Activated CD4-positive, alpha-beta T cell treated with anti-CD3 and anti-CD28 coated beads, Interleukin-2, Interleukin-4, amounts not matched to agents 100 ng/mL and 50 ng/mL, durations not matched to agents 16 hours and 8 hours (primary cell): Measurements from ENCODE around the gene CFL1.
"Not testable (repeated sequence)": the region's sequence is repeated elsewhere in the genome, so short reads cannot be mapped to it uniquely, and the experiment has no call there.

Source experiments
- DNase-seq: peaks from one replicate; pipeline ENCODE4 v3.0.0-alpha.2; 2020; ENCODE audit warnings: low spot score

CFL1 gene

DNA sequence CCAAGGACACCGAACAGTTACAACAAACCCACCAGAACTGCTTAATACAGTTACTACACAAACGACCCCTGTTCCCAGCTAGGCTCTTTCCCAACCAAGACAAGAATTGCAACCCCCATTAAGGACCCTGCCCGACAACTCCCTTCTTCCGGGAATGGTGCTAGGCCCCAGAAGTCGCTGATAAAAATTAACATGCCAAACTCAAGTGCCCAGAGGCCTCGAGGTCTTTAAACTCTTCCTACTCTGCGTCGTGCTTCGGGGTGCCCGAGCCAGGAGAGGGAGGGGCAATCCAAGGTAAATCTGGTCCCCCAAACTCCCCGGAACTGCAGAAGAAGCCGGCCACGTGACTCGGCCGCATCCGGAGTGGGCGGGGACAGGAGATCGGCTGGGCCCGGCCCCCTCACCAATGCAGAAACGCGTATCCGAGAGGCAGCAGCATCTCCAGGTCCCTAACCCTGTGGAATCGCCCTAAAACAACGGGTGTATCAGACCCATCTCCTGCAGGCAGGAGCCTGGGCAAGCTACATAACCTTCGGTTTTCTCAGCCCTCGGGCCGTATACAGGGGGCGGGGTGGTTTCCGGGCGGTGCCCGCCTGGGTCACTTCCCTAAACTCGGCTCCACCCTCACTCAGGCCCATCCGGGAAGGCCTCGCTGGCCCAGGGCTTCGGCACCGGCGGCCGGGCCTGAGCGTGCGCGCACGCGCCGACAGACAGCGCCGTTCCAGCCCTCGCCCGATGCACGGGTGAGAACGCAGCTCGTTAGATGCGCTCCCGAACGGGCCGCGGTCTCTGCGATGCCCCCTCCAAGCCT lies 1.1 kb downstream of the CFL1 start:
- peak; percentile 82 for DNase-seq

DNA sequence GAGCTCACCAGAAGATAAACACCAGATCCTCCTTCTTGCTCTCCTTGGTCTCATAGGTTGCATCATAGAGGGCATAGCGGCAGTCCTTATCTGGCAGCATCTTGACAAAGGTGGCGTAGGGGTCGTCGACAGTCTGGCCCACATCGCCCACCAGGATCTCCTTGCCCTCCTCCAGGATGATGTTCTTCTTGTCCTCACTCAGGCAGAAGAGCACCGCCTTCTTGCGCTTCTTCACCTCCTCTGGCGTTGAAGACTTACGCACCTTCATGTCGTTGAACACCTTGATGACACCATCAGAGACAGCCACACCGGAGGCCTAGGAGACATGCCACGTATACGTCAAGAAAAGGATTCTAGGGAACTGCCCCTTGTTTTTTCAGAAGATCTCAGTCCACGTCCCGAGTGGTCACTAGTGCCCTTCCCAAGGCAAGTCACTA lies 2.0 kb downstream of the CFL1 start:
- DNase-seq, result no peak

DNA sequence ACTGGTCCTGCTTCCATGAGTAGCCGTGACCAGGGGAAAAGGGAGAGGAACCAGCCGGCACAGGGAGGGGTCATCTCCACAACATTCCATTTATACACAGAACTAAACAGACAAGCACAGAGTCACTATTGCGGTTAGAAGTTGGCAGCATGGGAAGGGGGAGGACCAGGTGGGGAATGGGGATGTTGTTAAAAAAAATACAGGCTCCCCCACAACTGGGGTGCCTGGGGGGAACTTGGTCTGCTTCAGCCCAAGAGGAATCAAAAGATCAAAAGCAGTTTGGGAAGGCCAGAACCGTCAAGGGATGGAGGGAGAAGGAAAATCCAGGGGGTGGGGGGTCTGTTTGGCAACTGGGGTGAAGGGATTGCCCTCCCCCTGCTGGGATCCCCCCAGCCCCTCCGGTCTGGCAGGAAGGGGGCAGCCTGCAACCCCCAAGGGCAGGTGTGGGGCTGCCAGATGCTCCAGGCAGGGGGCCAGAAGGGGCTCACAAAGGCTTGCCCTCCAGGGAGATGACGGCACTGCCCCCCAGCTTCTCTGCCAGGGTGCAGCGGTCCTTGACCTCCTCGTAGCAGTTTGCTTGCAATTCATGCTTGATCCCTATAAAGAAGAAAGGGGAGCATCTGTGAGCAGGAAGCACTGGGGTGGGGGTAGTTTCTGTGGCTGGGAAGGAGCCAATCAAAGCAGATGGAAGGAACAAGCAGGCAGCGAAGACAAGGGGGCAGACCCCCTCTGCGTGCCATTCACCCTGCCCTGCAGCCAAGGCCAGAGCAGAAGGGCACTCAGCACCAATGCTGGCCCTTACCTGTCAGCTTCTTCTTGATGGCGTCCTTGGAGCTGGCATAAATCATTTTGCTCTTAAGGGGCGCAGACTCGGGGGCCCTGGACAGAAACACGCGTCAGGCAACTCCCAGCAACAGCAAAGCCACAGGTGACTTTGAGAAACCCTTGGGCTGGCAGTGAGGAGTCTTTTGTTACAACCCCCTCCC lies 2.8 kb downstream of the CFL1 start:
- no peak for DNase-seq

DNA sequence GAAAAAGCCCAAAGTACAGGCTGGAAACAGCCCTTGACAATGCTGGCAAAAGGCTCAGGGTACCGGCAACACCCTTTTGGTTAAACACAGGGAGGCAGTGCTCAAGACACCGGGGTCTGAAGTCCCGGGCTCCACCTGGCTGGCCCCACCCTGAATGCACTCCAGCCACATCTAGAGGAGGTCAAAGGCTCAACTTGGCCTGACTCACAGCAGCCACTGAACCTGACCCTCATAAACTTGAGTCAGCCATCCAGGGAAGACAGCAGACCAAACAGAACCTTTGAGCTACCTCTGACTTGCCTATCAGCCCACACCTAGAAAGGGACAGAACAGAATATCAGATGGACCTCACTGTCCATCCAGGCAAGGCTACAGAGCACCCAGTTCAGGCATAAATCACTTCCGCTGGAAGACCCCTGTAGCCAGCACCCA lies 3.8 kb downstream of the CFL1 start:
- DNase-seq, result no peak

DNA sequence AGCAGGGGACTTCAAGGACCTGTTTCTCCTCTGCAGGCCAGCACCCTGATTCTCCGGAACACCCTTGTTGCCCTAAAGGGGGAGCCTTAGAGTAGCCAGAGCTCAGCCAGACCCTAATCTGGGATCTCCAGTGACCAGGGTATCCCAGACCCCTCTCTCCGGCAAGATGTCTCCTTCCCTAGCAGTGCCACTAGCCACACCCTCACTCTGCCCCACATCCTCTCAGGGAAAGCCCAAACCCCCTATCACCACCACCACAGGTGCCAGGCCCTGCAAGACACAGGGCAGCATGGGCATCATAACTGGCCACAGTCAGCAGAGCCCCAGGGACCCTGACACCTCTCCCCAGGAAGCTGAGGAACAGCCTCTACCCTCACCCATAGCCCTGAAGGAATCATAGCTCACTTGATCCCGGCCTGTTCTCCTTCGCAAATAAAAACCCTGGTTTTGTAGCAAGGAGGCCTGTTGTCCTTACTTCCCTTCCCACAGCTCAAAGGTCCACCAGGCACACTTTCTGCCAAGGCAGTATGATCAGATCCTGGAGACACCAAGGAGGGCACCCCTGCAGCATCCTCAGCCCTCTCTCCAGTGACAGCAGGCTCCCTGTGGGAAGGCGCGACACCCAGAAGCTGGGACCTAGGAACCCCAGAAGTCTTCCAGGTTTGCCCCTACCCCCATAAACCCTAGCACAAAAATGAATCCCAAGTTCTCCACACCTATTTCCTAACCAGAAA lies 4.6 kb downstream of the CFL1 start:
- DNase-seq, result no peak

DNA sequence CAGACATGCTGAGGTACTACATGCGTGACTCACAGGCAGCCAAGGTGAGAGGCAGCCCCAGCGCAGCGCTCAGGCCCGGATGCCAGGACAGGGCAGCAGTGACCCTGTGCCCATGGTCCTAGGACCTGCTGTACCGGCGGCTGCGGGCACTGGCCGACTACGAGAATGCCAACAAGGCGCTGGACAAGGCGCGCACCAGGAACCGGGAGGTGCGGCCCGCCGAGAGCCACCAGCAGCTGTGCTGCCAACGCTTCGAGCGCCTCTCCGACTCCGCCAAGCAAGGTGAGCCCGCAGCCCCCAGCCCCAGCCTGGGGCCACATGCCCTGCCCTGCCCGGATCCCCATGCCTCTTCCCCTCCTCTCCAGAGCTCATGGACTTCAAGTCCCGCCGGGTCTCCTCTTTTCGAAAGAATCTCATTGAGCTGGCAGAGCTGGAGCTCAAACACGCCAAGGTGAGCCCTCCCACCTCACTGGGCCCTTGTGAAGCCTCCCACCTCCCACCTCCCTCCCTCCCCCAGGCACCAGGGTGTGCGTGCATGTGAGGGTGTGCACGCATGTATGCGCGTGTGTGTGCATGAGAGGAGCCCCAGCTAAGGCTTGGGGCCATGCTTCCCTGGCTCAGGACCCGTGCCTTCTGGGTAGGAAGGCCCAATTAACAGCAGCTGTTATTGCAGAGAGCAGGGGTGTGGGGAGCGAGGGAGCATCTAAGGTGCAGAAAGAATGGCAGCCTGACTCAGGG lies 5.3 kb downstream of the CFL1 start:
- DNase-seq, result no peak

DNA sequence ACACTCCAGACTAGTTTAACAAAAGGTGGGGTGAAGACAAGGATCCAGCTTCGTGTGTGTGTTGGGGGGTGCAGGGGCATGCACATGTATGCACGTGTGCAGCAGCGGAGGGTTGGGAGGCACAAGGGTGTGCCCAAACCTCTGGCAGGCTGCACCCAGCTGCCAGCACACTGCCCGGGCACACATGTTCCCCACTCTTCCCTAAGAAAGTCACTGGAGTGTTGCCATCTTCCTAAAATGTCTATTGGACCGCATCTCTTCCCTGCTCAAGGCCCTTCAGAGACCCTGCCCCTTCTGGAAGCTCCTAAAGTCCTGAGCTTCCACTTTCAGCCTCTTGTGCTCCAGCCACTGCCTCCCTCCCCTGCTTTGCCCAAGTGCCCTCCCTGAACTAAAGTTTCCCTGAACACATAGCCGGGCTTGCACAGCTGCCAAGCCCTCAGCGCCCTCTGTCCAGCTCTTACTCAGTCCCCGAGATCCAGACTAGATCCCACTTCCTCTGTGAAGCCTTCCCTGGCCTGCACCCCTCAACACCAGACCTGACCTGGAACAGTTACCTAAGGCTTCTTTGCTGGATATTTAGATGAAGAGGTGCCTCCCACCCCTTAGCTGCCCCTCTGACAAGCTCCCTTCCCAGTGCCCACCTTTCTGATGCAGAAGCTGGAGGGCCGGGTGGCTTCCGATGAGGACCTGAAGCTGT lies 6.0 kb downstream of the CFL1 start:
- DNase-seq, result no peak

DNA sequence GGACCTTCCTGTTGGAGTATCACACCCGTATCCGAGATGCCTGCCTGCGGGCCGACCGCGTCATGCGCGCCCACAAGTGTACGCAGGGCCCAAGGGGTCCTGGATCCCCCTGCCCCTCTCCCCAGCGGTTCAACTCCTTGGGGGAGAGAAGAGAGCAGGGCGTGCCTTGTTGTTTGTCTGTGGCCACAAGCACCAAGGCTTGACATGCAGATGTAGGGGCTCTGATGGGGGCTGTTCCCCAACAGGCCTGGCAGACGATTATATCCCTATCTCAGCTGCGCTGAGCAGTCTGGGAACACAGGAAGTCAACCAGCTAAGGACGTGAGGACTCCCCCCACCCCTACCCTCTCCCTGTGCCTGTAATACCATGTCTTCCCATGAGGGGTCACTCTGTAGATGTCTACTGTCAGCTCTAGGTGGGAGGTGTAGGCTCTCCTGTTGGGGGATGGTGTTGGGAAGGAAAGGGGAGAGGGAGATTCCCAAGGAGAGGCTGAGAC lies 6.8 kb downstream of the CFL1 start:
- DNase-seq, result no peak

DNA sequence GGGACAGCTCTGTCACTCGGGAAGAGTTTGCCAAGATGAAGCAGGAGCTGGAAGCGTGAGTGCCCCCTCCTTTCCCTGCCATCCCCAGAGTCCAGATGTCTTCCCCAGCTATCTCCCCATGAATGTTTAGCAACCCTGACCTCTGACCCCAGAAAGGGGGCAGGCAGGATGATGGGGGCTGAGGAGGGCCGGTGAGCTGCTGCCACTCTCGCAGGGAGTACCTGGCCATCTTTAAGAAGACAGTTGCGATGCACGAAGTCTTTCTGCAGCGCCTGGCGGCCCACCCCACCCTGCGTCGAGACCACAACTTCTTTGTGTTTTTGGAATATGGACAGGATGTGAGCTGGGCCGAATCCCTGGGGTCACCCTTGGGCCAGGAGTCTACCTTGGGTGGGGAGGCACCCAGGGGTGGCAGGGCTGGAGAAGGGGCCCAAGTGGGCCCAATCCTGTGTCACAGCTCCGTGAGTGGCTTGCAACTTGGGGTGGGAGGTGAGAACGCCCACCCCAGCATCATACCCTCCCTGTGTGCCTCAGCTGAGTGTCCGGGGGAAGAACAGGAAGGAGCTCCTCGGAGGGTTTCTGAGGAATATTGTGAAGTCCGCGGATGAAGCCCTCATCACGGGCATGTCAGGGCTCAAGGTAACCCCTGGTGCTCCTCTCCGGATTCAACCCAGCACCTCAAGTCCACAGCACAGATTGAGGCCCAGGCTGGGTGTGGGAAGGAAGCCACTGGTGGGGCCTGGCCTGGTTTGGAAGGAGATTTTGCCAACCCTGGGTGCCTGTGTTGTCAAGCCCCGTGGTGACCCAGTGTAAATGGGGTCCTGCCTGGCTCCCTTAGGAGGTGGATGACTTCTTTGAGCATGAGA lies 7.5 kb downstream of the CFL1 start:
- DNase-seq, result no peak

DNA sequence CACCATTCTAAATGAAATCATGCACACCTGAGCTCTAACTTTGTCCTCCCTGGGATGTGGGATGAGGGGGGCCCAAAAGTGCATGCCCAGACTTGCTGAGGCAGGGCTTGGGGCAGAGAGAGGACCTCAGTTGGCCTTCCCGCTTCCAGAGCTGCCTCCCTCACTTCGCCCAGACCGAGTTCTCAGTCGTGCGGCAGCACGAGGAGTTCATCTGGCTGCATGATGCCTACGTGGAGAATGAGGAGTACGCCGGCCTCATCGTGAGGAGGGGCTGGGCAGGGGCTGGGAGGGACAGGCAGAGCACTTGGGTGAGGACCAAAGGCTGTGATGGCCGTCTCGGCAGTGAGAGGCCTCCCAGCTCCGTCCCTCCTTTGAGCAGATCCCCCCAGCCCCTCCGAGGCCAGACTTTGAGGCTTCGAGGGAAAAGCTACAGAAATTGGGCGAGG lies 8.2 kb downstream of the CFL1 start:
- no peak for DNase-seq

DNA sequence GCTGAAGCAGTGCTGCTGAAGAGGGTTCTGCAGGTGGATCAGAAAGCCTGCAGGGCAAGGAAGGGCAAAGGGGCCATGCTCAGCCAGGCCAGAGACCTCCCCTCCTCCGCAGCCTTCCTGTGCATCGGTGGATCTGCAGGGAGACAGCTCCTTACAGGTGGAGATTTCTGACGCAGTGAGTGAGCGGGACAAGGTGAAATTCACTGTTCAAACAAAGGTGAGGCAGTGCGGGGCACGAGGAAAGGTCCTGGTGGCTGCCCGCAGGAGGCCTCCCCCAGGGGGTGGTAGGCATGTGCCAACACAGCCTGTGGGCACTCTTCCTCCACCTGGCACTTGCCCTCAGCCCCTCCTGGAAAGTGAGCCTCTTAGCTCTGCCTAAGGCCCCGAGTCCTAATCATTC lies 8.6 kb downstream of the CFL1 start:
- DNase-seq, result no peak

DNA sequence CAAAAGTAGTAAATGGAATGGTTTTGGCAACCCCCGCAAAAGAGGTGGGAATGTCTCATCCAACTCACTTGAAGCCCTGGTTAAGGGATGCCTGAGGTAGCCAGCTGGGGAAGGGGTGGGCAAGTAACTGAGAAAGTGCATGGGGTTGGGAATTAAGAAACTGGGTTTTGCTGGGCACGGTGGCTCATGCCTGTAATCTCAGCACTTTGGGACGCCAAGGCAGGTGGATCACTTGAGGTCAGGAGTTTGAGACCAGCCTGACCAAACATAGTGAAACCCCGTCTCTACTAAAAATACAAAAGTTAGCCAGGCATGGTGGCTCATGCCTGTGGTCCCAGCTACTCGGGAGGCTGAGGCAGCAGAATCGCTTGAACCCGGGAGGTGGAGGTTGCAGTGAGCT lies 9.3 kb downstream of the CFL1 start:
- DNase-seq, result not testable (repeated sequence)

DNA sequence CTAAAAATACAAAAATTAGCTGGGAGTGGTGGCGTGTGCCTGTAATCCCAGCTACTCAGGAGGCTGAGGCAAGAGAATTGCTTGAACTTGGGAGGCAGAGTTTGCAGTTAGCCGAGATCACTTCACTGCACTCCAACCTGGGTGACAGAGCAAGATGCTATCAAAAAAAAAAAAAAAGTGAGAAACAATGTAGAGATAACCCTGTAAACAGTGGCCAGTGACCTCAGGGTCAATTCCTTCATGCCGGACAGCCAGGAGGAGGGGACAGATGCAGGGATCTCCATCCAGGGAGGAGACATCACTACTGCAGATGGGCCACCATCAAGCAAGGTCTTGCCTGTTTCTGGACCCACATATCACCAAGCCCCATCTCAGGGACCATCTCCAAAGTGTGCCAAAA lies 10.2 kb downstream of the CFL1 start:
- DNase-seq, result no peak

DNA sequence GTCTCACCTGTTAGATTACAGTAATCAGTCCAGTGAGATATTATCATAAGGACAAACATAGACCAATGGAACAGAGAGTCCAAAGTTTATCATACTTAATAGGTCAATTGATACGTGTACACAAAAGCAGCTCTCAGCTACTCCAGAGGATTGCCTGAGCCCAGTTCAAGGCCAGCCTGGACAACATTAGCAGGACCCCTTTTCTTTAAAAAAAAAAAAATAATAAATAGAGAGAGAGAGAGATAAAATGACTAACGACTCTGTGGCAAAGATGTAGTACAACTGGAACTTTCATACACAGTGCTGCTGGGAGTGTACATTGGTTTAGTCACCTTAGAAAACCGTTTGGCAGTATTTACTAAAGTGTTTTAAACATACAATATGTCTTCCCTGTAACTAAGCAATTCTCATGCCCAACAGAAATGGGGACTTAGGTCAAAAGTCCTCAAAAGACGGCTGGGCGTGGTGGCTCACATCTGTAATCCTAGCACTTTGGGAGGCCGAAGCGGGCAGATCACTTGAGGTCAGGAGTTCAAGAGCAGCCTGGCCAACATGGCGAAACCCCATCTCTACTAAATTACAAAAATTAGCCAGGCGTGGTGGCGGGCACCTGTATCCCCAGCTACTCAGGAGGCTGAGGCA lies 13.6 kb downstream of the CFL1 start:
- DNase-seq, result no peak

DNA sequence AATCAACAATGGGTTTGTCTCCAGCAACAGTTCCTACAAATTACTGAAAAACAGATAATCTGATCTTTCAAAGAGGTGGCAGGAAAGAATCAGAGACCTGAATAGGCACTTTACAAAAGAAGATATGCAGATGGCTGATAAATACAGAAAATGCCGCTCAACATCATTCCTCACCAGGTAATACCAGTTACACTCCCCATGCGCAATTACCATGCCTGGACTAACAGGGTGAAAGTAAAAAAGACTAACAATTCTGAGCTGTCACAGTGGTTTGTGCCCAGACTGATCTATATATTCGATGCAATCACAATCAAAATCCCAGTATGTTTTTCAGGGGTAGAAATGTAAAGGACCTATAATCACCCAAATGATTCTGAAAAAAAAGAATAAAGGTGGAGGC lies 14.2 kb downstream of the CFL1 start:
- DNase-seq, result no peak

DNA sequence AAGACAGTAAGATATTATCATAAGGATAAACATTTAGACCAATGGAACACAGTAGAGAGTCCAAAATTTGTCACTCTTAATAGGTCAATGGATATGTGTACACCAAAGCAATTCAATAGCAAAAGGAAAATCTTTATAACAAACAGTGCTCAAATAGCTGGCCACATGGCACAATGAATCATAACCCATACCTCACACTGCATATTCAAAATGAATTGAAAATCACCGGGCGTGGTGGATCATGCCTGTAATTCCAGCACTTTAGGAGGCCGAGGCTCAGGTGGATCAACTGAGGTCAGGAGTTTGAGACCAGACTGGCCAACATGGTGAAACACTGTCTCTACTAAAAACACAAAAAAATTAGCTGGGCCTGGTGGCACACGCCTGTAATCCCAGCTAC lies 15.8 kb downstream of the CFL1 start:
- no peak for DNase-seq

DNA sequence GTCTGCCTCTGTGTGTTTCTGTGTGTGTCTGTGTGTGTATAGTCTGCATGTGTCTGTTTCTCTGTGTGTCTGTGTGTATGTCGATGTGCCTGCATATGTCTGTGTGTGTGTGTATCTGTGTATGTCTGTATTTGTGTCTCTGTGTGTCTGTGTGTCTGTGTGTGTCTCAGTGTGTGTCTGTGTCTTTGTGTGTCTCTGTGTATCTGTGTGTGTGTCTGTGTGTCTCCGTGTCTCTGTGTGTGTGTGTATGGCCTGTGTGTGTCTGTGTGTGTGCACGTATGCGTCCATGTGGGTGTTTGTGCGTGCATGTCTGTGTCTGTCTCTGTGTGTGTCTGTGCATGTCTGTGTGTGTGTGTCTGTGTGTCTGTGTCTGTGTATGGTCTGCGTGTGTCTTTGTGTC lies 23.8 kb downstream of the CFL1 start:
- no peak for DNase-seq

DNA sequence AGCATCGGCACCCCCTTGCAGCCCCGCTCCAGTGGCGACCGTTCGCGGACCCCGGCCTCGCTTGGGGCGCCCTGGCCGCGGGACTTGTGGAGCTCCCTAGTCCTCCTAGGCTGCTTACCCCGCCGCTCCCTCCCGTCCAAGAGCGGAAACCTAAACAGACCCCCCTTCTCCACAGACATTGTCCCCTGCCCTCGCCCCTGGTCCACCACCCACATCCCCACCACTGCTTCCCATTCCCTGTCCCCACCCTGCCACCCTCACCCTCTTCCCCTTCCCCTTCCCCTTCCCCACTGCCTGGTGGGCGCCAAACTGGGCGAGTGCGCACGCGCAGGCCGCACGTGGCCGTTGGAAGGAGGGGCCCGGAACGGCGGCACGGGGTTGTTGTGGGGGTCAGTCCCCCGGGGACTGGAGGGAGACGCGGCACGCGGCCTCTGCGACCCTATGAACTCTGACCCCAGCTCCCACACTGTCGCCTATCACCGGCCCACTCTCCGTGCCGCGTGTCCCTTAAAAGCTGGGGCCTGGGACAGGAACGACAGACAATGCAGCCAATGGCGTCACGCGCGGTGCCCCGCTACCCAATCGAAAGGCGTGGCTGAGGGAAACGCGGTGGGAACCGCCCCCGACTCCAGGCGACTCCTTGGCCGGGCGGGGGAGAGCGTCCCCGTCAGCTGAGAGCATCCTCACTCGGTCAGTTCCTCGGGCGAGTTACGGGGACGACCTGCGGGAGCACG lies 24.5 kb downstream of the CFL1 start, which contains the start of gene SNX32:
SNX32 (plus strand) TSS at position 667 of the 734 bp plus-strand sequence. CDS start 103 bp downstream, outside the sequence.
- peak; percentile 95 for DNase-seq
